GM03348 (cell line): Measurements from ENCODE around the gene PCDHGA4.
"Not testable (repeated sequence)": the region's sequence is repeated elsewhere in the genome, so short reads cannot be mapped to it uniquely, and the experiment has no call there.

ENCODE experiments used
- DNase-seq: peaks from one replicate; pipeline ENCODE4 v3.0.0; 2012; ENCODE audit warnings: low spot score

Gene PCDHGA4

GRCh38 chr5:141354900-141355469 lies at the start of gene PCDHGA4:
TSS of gene PCDHGA4 (plus strand) at chr5:141355021. CDS start at chr5:141355108, 87 bp downstream.
- peak; percentile 48 for DNase-seq

- DNase-seq = no peak
Observed at GRCh38 chr5:141306630-141307029, 48.2 kb upstream of the PCDHGA4 start.

- no peak for DNase-seq
Observed at GRCh38 chr5:141313711-141314110, 41.1 kb upstream of the PCDHGA4 start.

DNA sequence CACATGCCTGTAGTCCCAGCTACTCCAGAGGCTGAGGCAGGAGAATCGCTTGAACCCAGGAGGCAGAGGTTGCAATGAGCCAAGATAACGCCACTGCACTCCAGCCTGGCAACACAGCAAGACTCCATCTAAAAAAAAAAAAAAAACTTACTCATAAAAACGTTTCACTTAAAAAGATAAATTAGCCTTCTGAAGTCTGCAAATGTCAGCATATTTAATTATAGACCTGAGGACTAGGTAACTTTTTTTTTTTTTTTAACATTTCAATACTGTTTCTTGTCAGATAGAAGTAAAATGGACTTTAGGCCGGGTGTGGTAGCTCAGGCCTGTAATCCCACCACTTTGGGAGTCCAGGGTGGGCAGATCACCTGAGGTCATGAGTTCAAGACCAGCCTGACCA lies 37.9 kb upstream of the PCDHGA4 start:
- DNase-seq = not testable (repeated sequence)

GRCh38 chr5:141319202-141319601 lies 35.6 kb upstream of the PCDHGA4 start:
- no peak for DNase-seq

DNA sequence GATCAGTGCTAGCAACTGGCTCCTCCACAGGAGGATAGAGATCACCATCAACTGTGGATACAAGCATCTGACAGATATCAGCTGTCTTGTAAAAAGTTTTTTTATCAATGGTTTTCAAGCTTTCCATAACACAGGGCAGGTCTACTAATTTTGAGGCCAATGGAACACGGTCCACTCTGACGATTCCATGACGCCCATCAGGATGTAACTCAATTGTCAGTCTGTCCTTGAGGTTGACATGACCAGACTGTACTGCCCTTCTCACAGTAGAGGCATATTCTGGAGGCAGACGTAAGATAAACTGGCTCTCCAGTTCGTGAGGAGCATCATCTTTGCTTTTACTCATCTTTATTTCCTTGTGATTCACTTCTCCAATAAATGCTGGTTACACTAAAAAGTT lies 35.1 kb upstream of the PCDHGA4 start:
- DNase-seq = no peak

GRCh38 chr5:141320225-141321169 lies 34.3 kb upstream of the PCDHGA4 start, which contains the start of gene TAF7:
TSS of gene TAF7 (minus strand) at chr5:141320784. CDS start at chr5:141320044, 740 bp downstream.
- DNase-seq = peak; percentile 98

- DNase-seq = no peak
Observed at GRCh38 chr5:141322261-141322660, 32.6 kb upstream of the PCDHGA4 start.

DNA sequence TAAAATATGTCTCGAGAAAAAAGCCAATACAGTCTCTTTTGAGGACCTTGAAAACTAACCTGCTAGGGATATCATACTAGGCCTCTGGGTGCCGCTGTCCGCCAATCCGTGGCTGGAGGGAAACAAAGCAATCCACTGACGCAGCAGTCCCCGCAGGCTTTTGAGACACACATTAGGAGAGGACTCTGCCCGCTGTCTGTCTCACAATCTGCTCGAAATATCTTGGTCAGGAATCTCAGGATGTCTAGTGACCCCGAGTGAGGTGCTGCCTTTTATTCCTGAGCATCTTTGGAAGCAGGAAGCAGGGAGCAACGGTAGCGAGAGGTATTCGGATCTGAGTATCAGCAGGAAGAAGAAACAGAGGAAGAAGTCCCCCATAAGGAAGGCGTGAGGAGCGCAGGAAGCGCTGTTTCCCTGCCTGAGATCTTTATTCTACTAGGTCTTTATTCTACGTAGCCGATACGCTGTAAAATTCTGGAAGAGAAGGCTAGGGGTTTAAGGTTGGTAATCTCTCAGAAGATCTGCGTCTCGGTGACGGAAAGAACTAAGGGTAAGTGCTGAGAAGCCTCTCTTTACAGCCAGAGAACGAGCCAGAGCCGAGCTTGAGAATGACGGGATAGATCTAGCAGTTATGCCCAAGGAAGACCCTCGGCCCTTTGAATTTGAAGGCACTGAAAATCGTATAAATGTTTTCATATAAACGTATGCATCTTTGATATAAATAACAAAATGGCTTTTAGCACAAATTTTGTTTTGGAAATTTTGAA lies 28.6 kb upstream of the PCDHGA4 start:
- DNase-seq = peak; percentile 82

DNA sequence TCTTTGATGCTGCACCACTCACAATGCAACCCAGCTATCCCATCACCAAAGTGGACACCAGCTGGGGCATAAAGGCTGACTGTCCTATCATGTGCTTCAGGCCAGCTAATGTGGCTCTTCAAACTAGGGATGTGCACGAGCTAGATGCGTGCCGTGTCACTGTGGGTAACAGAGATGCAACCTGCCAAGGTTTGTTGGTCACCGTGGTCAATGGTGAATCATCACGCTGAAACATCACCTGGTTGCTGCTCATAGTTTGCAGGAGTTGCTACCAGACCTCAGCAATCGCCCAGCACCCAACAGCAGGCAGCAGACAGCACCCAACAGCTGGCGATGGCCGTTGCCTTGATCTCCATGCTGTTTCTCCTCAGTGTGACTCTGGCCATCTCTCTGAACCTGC lies 26.6 kb upstream of the PCDHGA4 start:
- no peak for DNase-seq

GRCh38 chr5:141330299-141331080 lies 24.3 kb upstream of the PCDHGA4 start, which contains the start of gene PCDHGA1:
TSS of gene PCDHGA1 (plus strand) at chr5:141330514.
- DNase-seq = peak; percentile 78

GRCh38 chr5:141332571-141332970 lies 22.2 kb upstream of the PCDHGA4 start:
- DNase-seq = not testable (repeated sequence)

DNA sequence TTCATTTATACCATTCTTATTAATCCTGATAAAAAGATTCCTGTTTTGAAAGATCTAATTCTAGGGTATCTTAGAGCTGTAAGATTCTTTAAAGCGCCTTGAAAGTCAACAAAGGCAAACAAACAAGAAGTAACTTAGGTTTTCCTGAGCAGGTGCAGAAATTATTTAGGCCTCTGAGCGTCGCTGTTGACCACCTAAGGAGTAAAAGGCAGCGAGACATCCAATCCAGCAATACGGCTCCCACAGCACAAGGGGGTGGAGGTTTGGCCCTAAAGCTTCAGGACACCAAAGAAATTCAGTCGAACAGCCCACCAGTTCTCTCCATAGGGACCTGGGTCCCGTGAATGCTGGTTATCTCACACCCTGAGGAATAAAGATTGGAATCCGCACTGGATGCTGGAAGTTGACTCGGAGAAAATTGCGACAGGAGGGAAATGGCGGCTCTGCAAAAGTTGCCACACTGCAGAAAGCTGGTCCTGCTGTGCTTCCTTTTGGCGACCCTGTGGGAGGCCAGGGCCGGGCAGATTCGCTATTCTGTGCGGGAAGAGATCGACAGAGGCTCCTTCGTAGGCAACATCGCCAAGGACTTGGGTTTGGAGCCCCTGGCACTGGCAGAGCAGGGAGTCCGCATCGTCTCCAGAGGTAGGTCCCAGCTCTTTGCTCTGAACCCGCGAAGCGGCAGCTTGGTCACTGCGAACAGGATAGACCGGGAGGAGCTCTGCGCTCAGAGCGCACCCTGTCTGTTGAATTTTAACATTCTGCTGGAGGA lies 16.1 kb upstream of the PCDHGA4 start, which contains the start of gene PCDHGA2:
TSS of gene PCDHGA2 (plus strand) at position 223 of the 769 bp plus-strand sequence.
- peak; percentile 67 for DNase-seq

DNA sequence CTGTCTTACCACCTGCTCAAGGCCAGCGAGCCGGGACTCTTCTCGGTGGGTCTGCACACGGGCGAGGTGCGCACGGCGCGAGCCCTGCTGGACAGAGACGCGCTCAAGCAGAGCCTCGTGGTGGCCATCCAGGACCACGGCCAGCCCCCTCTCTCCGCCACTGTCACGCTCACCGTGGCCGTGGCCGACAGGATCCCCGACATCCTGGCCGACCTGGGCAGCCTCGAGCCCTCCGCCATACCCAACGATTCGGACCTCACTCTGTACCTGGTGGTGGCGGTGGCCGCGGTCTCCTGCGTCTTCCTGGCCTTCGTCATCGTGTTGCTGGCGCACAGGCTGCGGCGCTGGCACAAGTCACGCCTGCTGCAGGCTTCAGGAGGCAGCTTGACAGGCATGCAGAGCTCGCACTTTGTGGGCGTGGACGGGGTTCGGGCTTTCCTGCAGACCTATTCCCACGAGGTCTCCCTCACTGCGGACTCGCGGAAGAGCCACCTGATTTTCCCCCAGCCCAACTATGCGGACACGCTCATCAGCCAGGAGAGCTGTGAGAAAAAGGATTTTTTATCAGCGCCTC lies 14.0 kb upstream of the PCDHGA4 start:
- DNase-seq = not testable (repeated sequence)

GRCh38 chr5:141342773-141343172 lies 12.0 kb upstream of the PCDHGA4 start:
- no peak for DNase-seq

DNA sequence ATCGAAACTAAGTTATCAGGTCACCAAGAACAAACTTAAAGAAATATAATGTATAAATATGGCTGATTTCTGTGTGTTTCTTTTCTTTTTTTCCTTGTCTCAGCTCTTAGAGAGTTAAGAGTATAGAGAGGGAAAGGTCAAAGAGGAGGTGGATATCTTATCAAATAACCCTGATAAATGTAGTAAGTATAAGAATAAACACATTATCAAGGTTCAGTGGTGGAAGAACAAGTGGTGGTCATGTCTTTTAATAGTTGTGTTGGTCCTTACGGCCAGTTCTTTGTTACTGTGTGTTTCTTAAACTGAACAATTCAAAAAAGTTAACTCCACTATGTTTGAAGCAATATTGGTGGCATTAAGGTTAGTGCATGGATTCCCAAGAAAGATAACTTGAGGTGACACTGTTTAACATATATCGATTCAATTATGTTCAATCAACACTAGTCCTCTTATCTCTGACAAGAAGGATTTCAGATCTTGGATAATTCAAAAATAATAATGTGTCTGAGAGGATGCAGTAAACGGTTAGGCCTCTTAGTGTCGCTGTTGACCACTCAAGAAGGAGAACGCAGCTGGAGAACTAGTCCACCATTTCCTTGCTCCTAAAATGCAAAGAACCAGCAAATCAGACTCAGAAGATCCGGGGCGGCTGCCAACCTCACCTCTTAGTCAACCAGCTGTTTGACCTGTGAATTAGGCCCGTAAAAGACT lies 11.4 kb upstream of the PCDHGA4 start, which contains the start of gene PCDHGA3:
TSS of gene PCDHGA3 (plus strand) at position 588 of the 711 bp plus-strand sequence. CDS start 205 bp downstream, outside the sequence.
- no peak for DNase-seq

DNA sequence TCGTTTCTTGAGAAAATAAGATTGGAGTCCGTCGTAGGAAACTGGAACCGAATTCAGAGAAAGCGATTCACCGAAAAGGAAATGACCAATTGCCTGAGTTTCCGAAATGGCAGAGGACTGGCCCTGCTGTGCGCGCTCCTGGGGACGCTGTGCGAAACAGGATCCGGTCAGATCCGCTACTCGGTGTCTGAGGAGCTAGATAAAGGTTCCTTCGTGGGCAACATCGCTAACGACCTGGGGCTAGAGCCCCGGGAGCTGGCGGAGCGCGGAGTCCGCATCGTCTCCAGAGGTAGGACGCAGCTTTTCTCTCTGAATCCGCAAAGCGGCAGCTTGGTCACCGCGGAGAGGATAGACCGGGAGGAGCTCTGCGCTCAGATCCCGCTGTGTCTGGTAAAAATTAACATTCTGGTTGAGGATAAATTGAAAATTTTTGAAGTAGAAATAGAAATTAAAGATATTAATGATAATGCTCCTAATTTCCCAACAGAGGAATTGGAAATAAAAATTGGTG lies 10.8 kb upstream of the PCDHGA4 start:
- no peak for DNase-seq

DNA sequence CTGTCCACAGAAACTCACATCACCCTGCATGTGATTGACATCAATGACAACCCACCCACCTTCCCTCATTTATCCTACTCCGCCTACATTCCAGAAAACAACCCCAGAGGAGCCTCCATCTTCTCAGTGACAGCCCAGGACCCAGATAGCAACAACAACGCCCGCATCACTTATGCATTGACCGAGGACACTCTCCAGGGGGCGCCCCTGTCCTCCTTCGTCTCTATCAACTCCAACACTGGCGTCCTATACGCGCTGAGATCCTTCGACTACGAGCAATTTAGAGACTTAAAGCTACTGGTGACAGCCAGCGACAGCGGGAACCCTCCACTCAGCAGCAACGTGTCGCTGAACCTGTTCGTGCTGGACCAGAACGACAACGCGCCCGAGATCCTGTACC lies 9.5 kb upstream of the PCDHGA4 start:
- DNase-seq = no peak

- not testable (repeated sequence) for DNase-seq
Observed at GRCh38 chr5:141346017-141346416, 8.8 kb upstream of the PCDHGA4 start.
